ENCODE measurements around the gene MAP3K21. TPM values are rescaled to one million over a fixed set of nuclear protein-coding genes. Genes with fewer than 3 reads are reported as not detected.

Gene MAP3K21
- total and polyA plus RNA-seq, 2 of the 4 experiments (the other 2 are of a cell fraction) = 0.15 to 0.18 TPM

- no peak overlapping the region for H3K4me3 ChIP-seq (ENCODE audit: insufficient read depth, low read depth, low read length)
- H2BK20ac ChIP-seq (ENCODE audit: low read depth, low read length) = no peak overlapping the region
- H3K4ac ChIP-seq (ENCODE audit: low read depth, low read length) = no peak overlapping the region
- H3K14ac ChIP-seq (replicated peaks; ENCODE audit: low read depth, low read length) = no peak overlapping the region
- in situ Hi-C loops (cut with MboI; ENCODE audit: low sequenced_read_pairs) = no loop called here
- H4K20me1 ChIP-seq (ENCODE audit: insufficient read depth, low read length) = no peaks in the 10 kb centered on the region
- ChIA-PET POLR2A (ENCODE audit: unreplicated experiment) (no interaction called here), CTCF (no interaction called here)
- DNase-seq (no peak), ATAC-seq (ENCODE audit: low read depth) (no peak)
- 64% methylated on average over 2 of the region's 3 CpGs; no CpG with 5 or more reads in 1 of the 2 experiments for WGBS, 2 experiments (ENCODE audit: extremely low coverage in 2 of 2, insufficient read length in 1 of 2)
- H2BK120ac ChIP-seq (ENCODE audit: low read depth, low read length) = no peak overlapping the region
- H3K9ac ChIP-seq (ENCODE audit: low read depth, low read length) = no peak overlapping the region
- peaks cover 5% of the 10 kb centered on the region for H3K27me3 ChIP-seq (ENCODE audit: control insufficient read depth, insufficient read depth, low read length)
- no peak overlapping the region for H2AK5ac ChIP-seq (ENCODE audit: low read depth, low read length)
- no peak overlapping the region for H2AK9ac ChIP-seq (replicated peaks; ENCODE audit: low read depth, low read length, poor library complexity)
- H2BK5ac ChIP-seq (ENCODE audit: low read depth, low read length, poor library complexity, severe bottlenecking) = no peak overlapping the region
- H4K8ac ChIP-seq (ENCODE audit: low read depth in 2 of 2, low read length in 2 of 2) = no peak overlapping the region
- no TSS peak for BruUV-seq (replicated peaks)
- intact Hi-C loops (cut with micrococcal nuclease) = no loop called here
- no peak overlapping the region for H2BK15ac ChIP-seq (ENCODE audit: low read depth, low read length)
- H4K5ac ChIP-seq (ENCODE audit: low read depth, low read length) = no peak overlapping the region
- no peak overlapping the region for H3K56ac ChIP-seq (ENCODE audit: extremely low read depth, insufficient read depth, low read length)
- H3K9me3 ChIP-seq (ENCODE audit: control insufficient read depth, insufficient read depth, low read length) = no peaks in the 10 kb centered on the region
- no peak overlapping the region for H3K18ac ChIP-seq (ENCODE audit: low read depth, low read length)
- no peaks in the 10 kb centered on the region for H3K36me3 ChIP-seq (ENCODE audit: control insufficient read depth, insufficient read depth, low read length)
- TF ChIP-seq BHLHE40 (IDR thresholded peaks at IDR 0.05; ENCODE audit: low read depth, low read length) (no peak), RCOR1 (IDR thresholded peaks at IDR 0.05; ENCODE audit: insufficient replicate concordance, low read length) (no peak), USF2 (IDR thresholded peaks at IDR 0.05; ENCODE audit: low read depth, low read length) (no peak), SMC3 (IDR thresholded peaks at IDR 0.05; ENCODE audit: low read depth, low read length) (no peak), MXI1 (IDR thresholded peaks at IDR 0.05; ENCODE audit: borderline replicate concordance, low read depth, low read length) (no peak), MAFK (IDR thresholded peaks at IDR 0.05; ENCODE audit: low read depth, low read length) (no peak), NFE2L2 (IDR thresholded peaks at IDR 0.05; ENCODE audit: low read depth, low read length) (no peak), RAD21 (IDR thresholded peaks at IDR 0.05; ENCODE audit: low read length) (no peak), CTCF (conservative IDR thresholded peaks at IDR 0.05; ENCODE audit: low read depth, low read length) (no peak), FOS (IDR thresholded peaks at IDR 0.05; ENCODE audit: low read depth, low read length) (no peak), CEBPB (IDR thresholded peaks at IDR 0.05; ENCODE audit: low read depth, low read length) (no peak)
- H3K4me2 ChIP-seq (ENCODE audit: low read depth, low read length) = no peak overlapping the region
- H3K9me1 ChIP-seq (ENCODE audit: insufficient read depth, low read length) = no peaks in the 10 kb centered on the region
- no peak overlapping the region for H3K23ac ChIP-seq (ENCODE audit: low read depth, low read length)
- H3K27ac ChIP-seq (ENCODE audit: insufficient read depth, low read length) = no peak overlapping the region
- H3K79me1 ChIP-seq (ENCODE audit: low read depth in 1 of 2, low read length in 2 of 2) = no peaks in the 10 kb centered on the region
- no peak overlapping the region for H4K91ac ChIP-seq (ENCODE audit: insufficient read depth, low read depth, low read length)
- dilution Hi-C loops (cut with HindIII; ENCODE audit: low sequenced_read_pairs, unreplicated experiment) = no loop called here
- H2AFZ ChIP-seq (replicated peaks; ENCODE audit: low read length, poor library complexity) = no peak overlapping the region
- H3K4me1 ChIP-seq (ENCODE audit: control insufficient read depth, insufficient read depth, low read length) = no peaks in the 10 kb centered on the region
Observed at GRCh38 chr1:233340031-233340555, 12.6 kb downstream of the MAP3K21 start.
